ENCODE measurements around the gene OPCML. TPM values are rescaled to one million over a fixed set of nuclear protein-coding genes. Genes with fewer than 3 reads are reported as not detected.

OPCML gene
- total RNA-seq, 3 donors from 2014 or later (not counting 1 experiment from before 2014, with no cell fraction given), result not detected

DNA sequence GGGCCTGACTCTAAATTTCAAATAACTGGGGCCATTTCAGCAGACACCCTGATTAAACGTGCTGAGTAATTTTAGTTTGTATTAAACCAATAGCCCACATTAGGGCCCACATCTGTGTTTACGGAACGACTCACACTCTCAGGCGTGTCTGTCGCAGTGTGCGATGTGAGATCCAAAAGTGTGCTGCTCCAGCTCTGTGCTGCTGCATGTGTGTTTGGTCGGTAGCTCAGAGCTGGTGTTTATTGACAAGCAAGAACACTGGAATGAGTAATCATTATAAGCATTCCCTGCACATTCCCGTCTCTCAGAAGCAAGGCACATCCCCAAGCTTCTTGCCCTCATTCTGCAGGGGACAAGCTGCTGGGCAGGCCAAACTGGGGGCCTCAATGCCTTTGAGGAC, 7.8 kb downstream of the OPCML start:
- Histone ChIP-seq H3K27ac (ENCODE audit: low read length) (no peak overlapping the region), H3K4me1 (ENCODE audit: control insufficient read depth, insufficient read depth, low read length) (no peaks in the 10 kb centered on the region), H3K4me3 (ENCODE audit: low read length) (no peak overlapping the region), H3K36me3 (ENCODE audit: control insufficient read depth, insufficient read depth, low read length) (no peaks in the 10 kb centered on the region), H3K9me3 (ENCODE audit: control insufficient read depth, insufficient read depth, low read length) (peaks cover 4% of the 10 kb centered on the region), H3K27me3 (ENCODE audit: control insufficient read depth, insufficient read depth, low read length) (no peaks in the 10 kb centered on the region)
- Mint-ChIP-seq H3K4me3 (no peak overlapping the region), H3K27ac (no peak overlapping the region), H3K36me3 (no peaks in the 10 kb centered on the region), H3K9me3 (peaks cover 0 to 3% of the 10 kb centered on the region in 2 donors), H3K27me3 (ENCODE audit: low read depth in 2 of 2) (peaks cover 3 to 9% of the 10 kb centered on the region in 2 donors), H3K4me1 (no peaks in the 10 kb centered on the region)
- 94% methylated on average over 8 of the region's 8 CpGs for WGBS (ENCODE audit: insufficient coverage)
- intact Hi-C loops (cut with micrococcal nuclease), result no loop called here
- ATAC-seq, result no peak
- DNase-seq, result no peak
- TF ChIP-seq, protein P1, sequence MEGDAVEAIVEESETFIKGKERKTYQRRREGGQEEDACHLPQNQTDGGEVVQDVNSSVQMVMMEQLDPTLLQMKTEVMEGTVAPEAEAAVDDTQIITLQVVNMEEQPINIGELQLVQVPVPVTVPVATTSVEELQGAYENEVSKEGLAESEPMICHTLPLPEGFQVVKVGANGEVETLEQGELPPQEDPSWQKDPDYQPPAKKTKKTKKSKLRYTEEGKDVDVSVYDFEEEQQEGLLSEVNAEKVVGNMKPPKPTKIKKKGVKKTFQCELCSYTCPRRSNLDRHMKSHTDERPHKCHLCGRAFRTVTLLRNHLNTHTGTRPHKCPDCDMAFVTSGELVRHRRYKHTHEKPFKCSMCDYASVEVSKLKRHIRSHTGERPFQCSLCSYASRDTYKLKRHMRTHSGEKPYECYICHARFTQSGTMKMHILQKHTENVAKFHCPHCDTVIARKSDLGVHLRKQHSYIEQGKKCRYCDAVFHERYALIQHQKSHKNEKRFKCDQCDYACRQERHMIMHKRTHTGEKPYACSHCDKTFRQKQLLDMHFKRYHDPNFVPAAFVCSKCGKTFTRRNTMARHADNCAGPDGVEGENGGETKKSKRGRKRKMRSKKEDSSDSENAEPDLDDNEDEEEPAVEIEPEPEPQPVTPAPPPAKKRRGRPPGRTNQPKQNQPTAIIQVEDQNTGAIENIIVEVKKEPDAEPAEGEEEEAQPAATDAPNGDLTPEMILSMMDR (IDR thresholded peaks at IDR 0.05), result no peak

DNA sequence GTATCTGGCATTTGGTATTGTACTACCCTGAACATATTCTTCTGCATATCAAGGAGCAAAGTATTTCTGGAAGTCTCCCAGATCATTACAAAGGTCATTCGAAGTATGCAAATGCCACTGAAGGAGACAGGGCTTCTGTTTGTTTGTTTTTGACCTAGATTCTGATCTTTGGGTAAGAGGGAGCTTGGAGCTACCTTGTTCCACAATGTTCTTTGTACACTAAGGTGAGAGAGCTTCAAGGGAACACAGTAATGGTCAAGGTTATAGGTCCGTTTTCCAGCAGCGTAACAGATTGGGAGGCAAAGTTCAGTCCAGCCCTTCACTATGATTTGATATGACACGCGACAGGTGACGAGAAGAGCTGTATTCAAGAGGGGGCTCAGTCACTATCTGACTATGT, 10.0 kb downstream of the OPCML start:
- Mint-ChIP-seq H3K27me3 (ENCODE audit: low read depth in 2 of 2) (no peaks in the 10 kb centered on the region), H3K4me3 (no peak overlapping the region), H3K36me3 (no peaks in the 10 kb centered on the region), H3K9me3 (peaks cover 0 to 8% of the 10 kb centered on the region in 2 donors), H3K27ac (no peak overlapping the region), H3K4me1 (no peaks in the 10 kb centered on the region)
- no peaks in the 10 kb centered on the region for H3K4me1 ChIP-seq (ENCODE audit: control insufficient read depth, insufficient read depth, low read length)
- no peak overlapping the region for H3K4me3 ChIP-seq (ENCODE audit: low read length)
- H3K27ac ChIP-seq (ENCODE audit: low read length), result no peak overlapping the region
- TF ChIP-seq, protein P1 (IDR thresholded peaks at IDR 0.05), result no peak
- no peak for ATAC-seq
- intact Hi-C loops (cut with micrococcal nuclease), result no loop called here
- DNase-seq, result no peak
- H3K36me3 ChIP-seq (ENCODE audit: control insufficient read depth, insufficient read depth, low read length), result no peaks in the 10 kb centered on the region
- H3K9me3 ChIP-seq (ENCODE audit: control insufficient read depth, insufficient read depth, low read length), result no peaks in the 10 kb centered on the region
- H3K27me3 ChIP-seq (ENCODE audit: control insufficient read depth, insufficient read depth, low read length), result no peaks in the 10 kb centered on the region
- 92% methylated on average over 6 of the region's 6 CpGs for WGBS (ENCODE audit: insufficient coverage)

DNA sequence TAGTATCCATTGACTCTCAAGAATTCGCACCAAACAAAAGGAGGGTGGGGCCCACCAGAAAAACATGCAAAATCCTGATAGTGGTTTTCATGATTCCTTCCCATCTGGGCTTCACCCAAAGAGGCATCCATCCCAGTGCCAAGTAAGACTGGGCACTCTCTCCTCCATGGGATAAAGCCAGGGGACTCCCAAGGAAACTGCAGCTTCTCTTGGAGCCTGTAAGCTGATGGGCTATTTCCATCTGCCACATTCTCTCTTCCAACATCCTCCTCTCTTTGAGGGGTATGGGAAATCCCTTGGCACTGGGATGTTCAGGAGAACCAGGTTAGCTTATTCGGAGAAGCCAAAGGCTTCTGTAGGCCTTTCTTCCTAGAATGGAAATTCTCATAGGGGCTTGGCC, 10.8 kb downstream of the OPCML start:
- Histone ChIP-seq H3K4me1 (ENCODE audit: control insufficient read depth, insufficient read depth, low read length) (no peaks in the 10 kb centered on the region), H3K4me3 (ENCODE audit: low read length) (no peak overlapping the region), H3K27me3 (ENCODE audit: control insufficient read depth, insufficient read depth, low read length) (no peaks in the 10 kb centered on the region), H3K9me3 (ENCODE audit: control insufficient read depth, insufficient read depth, low read length) (no peaks in the 10 kb centered on the region), H3K27ac (ENCODE audit: low read length) (no peak overlapping the region), H3K36me3 (ENCODE audit: control insufficient read depth, insufficient read depth, low read length) (no peaks in the 10 kb centered on the region)
- Mint-ChIP-seq H3K4me3 (no peak overlapping the region), H3K9me3 (peaks cover 0 to 8% of the 10 kb centered on the region in 2 donors), H3K27ac (no peak overlapping the region), H3K36me3 (no peaks in the 10 kb centered on the region), H3K4me1 (no peaks in the 10 kb centered on the region), H3K27me3 (ENCODE audit: low read depth in 2 of 2) (no peaks in the 10 kb centered on the region)
- no peak for DNase-seq
- WGBS (ENCODE audit: insufficient coverage), result 93% methylated on average over 2 of the region's 2 CpGs
- intact Hi-C loops (cut with micrococcal nuclease), result no loop called here
- TF ChIP-seq, protein P1 (IDR thresholded peaks at IDR 0.05), result no peak
- no peak for ATAC-seq

DNA sequence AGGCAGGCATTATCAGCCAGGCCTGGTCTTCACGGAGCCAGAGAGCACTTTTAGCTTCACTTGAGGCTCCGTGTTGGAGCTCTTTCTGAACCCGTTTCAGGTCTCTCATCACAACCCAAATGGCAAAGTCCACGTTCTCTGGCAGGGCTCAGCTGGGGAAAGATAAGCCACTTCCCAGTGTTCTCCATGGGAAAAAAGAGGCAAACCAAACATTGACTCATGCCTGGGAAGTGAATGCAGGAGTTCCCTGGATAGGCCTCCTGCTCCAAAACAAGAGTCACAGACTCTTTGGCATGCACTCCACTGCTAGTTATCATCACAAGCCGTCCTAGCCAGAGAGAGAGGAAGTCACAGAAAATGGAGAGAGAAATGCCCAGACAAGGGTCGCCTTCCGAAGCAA, 11.6 kb downstream of the OPCML start:
- Histone ChIP-seq H3K27ac (ENCODE audit: low read length) (no peak overlapping the region), H3K9me3 (ENCODE audit: control insufficient read depth, insufficient read depth, low read length) (no peaks in the 10 kb centered on the region), H3K4me1 (ENCODE audit: control insufficient read depth, insufficient read depth, low read length) (no peaks in the 10 kb centered on the region), H3K27me3 (ENCODE audit: control insufficient read depth, insufficient read depth, low read length) (no peaks in the 10 kb centered on the region), H3K4me3 (ENCODE audit: low read length) (no peak overlapping the region), H3K36me3 (ENCODE audit: control insufficient read depth, insufficient read depth, low read length) (no peaks in the 10 kb centered on the region)
- H3K4me3 Mint-ChIP-seq, result no peak overlapping the region
- no peaks in the 10 kb centered on the region for H3K36me3 Mint-ChIP-seq
- no peaks in the 10 kb centered on the region for H3K27me3 Mint-ChIP-seq (ENCODE audit: low read depth in 2 of 2)
- intact Hi-C loops (cut with micrococcal nuclease), result no loop called here
- H3K27ac Mint-ChIP-seq, result no peak overlapping the region
- WGBS (ENCODE audit: insufficient coverage), result 70% methylated on average over 7 of the region's 7 CpGs
- peaks cover 0 to 8% of the 10 kb centered on the region in 2 donors for H3K9me3 Mint-ChIP-seq
- TF ChIP-seq, protein P1 (IDR thresholded peaks at IDR 0.05), result no peak
- H3K4me1 Mint-ChIP-seq, result no peaks in the 10 kb centered on the region
- DNase-seq, result no peak
- ATAC-seq, result no peak

Measured in natural killer cell (primary cell).